ENCODE results near the gene ERI3.

The ERI3 gene

DNA sequence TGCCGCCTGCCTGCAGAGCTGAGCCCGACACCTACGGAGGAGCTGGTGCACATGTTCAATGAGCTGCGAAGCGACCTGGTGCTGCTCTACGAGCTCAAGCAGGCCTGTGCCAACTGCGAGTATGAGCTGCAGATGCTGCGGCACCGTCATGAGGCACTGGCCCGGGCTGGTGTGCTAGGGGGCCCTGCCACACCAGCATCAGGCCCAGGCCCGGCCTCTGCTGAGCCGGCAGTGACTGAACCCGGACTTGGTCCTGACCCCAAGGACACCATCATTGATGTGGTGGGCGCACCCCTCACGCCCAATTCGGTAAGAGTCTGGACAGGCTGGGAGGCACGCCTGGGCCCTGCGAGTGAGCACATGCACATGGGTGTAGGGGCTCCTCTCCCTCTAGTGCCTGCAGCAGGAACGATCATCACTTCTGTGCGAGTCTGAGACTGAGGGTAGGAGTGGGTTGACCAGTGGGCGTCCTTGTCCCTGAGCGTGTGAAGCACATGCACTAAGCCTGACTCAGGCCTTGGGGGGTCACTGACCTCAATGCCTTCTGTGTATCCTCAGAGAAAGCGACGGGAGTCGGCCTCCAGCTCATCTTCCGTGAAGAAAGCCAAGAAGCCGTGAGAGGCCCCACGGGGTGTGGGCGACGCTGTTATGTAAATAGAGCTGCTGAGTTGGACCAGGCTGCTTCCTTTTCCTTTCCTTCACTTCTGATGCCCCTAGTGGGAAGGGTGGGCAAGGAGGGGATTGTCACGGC lies 134.9 kb downstream of the ERI3 start:
- DNase-seq (ENCODE audit: low read depth, low spot score) = no peak
- H3K4me3 ChIP-seq (ENCODE audit: low read depth, low read length) = no peak overlapping the region
- ChIA-PET POLR2A (interaction anchor here (0.8 to 1.0 kb wide), 2 partner anchors 13 to 18 kb away, joined by 3 to 4 read pairs; no protein-coding TSS in a partner anchor), CTCF (interaction anchor here (1.0 to 8.2 kb wide), 8 partner anchors 16 to 432 kb away, joined by 4 to 167 read pairs (median 37); no protein-coding TSS in a partner anchor)
- TF ChIP-seq, protein P1, sequence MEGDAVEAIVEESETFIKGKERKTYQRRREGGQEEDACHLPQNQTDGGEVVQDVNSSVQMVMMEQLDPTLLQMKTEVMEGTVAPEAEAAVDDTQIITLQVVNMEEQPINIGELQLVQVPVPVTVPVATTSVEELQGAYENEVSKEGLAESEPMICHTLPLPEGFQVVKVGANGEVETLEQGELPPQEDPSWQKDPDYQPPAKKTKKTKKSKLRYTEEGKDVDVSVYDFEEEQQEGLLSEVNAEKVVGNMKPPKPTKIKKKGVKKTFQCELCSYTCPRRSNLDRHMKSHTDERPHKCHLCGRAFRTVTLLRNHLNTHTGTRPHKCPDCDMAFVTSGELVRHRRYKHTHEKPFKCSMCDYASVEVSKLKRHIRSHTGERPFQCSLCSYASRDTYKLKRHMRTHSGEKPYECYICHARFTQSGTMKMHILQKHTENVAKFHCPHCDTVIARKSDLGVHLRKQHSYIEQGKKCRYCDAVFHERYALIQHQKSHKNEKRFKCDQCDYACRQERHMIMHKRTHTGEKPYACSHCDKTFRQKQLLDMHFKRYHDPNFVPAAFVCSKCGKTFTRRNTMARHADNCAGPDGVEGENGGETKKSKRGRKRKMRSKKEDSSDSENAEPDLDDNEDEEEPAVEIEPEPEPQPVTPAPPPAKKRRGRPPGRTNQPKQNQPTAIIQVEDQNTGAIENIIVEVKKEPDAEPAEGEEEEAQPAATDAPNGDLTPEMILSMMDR (IDR thresholded peaks at IDR 0.05; ENCODE audit: insufficient read depth, low read length, missing control alignments) = no peak

DNA sequence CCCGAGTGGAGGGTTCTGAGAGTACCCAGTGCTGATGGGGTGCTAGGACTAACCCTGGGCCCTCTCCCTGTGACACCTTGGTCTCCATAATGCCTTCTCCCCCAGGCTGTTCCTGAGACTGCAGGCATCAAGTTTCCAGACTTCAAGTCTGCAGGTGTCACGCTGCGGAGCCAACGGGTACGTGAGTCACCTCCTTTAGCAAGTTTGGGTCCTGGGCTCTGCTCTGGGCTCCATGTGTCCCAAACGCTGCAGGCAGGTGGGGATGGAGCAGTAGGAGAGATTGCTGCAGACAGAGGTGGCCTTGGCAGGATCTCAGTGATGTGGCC lies 135.8 kb downstream of the ERI3 start:
- no peak overlapping the region for H3K4me3 ChIP-seq (ENCODE audit: low read depth, low read length)
- ChIA-PET CTCF (interaction anchor here (0.8 to 8.2 kb wide), 13 partner anchors 8 to 433 kb away, joined by 3 to 167 read pairs (median 16); no protein-coding TSS in a partner anchor), POLR2A (no interaction called here)
- TF ChIP-seq, protein P1 (IDR thresholded peaks at IDR 0.05; ENCODE audit: insufficient read depth, low read length, missing control alignments) = no peak
- DNase-seq (ENCODE audit: low read depth, low spot score) = no peak

DNA sequence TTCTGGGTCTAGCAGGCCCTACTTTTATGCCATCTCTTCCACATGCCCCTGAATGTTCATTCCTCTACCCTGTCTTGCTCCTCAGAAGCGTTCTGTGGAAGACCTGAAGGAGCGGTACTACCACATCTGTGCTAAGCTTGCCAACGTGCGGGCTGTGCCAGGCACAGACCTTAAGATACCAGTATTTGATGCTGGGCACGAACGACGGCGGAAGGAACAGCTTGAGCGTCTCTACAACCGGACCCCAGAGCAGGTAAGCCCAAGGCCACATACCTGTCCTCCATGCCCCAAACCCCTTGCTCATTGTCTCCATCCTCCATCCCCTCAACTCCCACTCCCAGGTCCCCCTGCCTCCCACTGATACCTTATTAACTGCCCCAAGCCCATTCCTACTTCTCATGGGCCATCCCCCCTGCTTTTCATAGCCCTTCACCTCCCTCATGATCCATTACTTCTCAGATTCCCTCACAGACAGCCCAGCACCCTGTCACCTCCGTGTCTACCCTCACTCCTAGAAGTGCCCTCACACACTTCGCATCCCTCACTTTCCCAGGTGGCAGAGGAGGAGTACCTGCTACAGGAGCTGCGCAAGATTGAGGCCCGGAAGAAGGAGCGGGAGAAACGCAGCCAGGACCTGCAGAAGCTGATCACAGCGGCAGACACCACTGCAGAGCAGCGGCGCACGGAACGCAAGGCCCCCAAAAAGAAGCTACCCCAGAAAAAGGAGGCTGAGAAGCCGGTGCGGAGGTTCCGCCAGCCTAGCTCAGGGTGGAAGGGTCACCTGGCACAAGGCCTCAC lies 136.4 kb downstream of the ERI3 start:
- ChIA-PET CTCF (interaction anchor here (0.6 to 8.2 kb wide), 38 partner anchors 8 to 433 kb away, joined by 3 to 167 read pairs (median 6); no protein-coding TSS in a partner anchor), POLR2A (no interaction called here)
- no peak for DNase-seq (ENCODE audit: low read depth, low spot score)
- no peak overlapping the region for H3K4me3 ChIP-seq (ENCODE audit: low read depth, low read length)
- TF ChIP-seq, protein P1 (IDR thresholded peaks at IDR 0.05; ENCODE audit: insufficient read depth, low read length, missing control alignments) = no peak

DNA sequence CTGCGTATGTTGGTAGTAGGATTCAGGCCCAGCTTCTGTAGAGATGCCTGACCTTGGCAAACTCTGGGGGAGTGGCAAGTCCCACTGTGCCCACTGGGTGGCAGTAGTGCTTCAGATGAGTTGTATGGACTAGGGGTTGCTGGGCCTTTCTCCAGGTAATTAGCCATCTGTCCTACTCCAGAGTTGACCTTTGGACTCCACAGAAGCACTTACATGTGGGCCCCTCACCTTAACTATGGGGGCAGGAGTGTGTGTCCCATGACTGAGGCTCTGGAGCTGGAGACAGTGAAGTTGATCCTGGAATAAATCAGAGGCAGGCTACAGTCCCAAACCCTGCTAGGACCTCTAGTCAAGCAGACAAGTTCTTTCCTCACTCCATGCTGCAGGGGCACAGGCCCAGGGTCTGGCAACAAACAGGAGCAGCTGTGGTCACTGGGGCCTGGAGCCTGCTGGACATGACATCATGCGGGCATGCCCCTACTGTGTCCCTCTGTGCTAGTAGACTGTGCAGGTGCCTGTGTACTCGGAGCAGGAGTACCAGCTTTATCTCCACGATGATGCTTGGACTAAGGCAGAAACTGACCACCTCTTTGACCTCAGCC lies 137.1 kb downstream of the ERI3 start:
- H3K4me3 ChIP-seq (ENCODE audit: low read depth, low read length) = no peak overlapping the region
- DNase-seq (ENCODE audit: low read depth, low spot score) = no peak
- POLR2A ChIA-PET = interaction anchor here (0.5 kb wide), 1 partner anchor 188 kb away, joined by 3 read pairs; no protein-coding TSS in a partner anchor
- CTCF ChIA-PET = interaction anchor here (0.6 to 8.2 kb wide), 52 partner anchors 9 to 434 kb away, joined by 3 to 167 read pairs (median 5); no protein-coding TSS in a partner anchor
- TF ChIP-seq, protein P1 (IDR thresholded peaks at IDR 0.05; ENCODE audit: insufficient read depth, low read length, missing control alignments) = peak; percentile 87

DNA sequence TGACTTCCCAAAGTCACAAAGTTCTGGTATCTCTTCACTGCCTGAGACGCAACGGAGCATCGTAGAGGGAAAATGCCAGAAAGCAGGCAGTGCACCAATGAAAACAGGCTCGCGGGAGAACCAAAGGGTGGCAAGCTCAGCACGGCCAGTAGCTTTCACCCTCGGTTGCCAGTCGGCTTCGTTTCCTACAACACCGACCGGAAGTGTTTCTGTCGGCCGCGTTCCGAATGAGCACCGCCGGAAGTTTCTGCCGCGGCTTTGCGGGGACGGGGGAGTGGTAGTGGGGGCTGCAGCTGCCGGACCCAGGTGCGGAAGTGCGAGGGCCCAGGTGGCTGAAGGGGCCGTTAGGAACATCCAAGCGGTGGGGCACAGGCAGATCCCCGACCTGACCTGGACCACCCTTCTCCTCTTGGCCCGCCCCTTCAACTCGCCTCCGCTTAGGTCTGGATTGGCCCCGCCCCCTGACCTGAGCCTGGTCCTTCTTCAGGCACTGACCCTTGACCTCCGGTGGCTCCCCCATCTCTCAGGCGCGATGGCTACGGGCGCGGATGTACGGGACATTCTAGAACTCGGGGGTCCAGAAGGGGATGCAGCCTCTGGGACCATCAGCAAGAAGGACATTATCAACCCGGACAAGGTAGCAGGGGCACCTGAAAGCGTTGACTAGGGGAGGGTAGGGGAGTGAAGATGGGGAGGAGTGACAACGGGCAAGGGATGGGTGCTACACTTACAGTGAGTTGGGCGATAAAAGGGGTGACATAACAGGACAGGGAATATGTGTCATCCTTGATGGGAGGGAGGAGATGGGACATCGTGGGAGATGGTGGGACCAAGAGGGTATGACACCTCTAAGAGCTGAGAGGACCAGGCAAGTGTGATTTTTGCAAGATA lies 141.6 kb downstream of the ERI3 start, which contains the start of gene DMAP1:
TSS of gene DMAP1 (plus strand) at position 250 of the 891 bp plus-strand sequence. CDS start at position 533, 283 bp downstream.
- peak within 1 kb of the TSS; percentile 98 for H3K4me3 ChIP-seq (ENCODE audit: low read depth, low read length)
- ChIA-PET CTCF (interaction anchor here (1.2 to 6.1 kb wide), 6 partner anchors 13 to 439 kb away, joined by 3 to 81 read pairs (median 8); no protein-coding TSS in a partner anchor), POLR2A (interaction anchor here (1.1 kb wide), 2 partner anchors 139 to 418 kb away, joined by 3 read pairs; no protein-coding TSS in a partner anchor)
- TF ChIP-seq, protein P1 (IDR thresholded peaks at IDR 0.05; ENCODE audit: insufficient read depth, low read length, missing control alignments) = no peak
- DNase-seq (ENCODE audit: low read depth, low spot score) = peak; percentile 37
